WTC11 (cell line): ENCODE measurements around the gene DGKZ. TPM values are rescaled to one million over a fixed set of nuclear protein-coding genes. Genes with fewer than 3 reads are reported as not detected.

Source experiments
- ATAC-seq: fragments of 200-7000 bp; cut with Tn5 transposase; 2 replicates; pipeline ENCODE4 v1.10.0; 2021; ENCODE audit warnings: mild to moderate bottlenecking, moderate library complexity
- CTCF ChIA-PET: fragments of 300-600 bp; sonication (Branson Sonifier 250); formaldehyde crosslinking; loops from one replicate; lab custom pipeline; 2021; ENCODE audit warnings: antibody characterized with exemption; lab: Charles Lee
- POLR2A ChIA-PET: fragments of 350-600 bp; sonication (Branson Sonifier 250); formaldehyde crosslinking; loops from one replicate; lab custom pipeline; 2021; ENCODE audit warnings: antibody characterized with exemption; lab: Charles Lee
- DNase-seq: peaks from one replicate; pipeline ENCODE4 v3.0.0; 2021; ENCODE audit warnings: low spot score
- H3K27ac Mint-ChIP-seq: 2 replicates; pipeline ENCODE4 v1.8.0; 2021; ENCODE audit warnings: mixed read lengths
- H3K27me3 Mint-ChIP-seq: 2 replicates; pipeline ENCODE4 v1.8.0; 2021; ENCODE audit warnings: low read depth, mild to moderate bottlenecking, moderate library complexity, mixed read lengths
- H3K36me3 Mint-ChIP-seq: 2 replicates; pipeline ENCODE4 v1.8.0; 2021; ENCODE audit warnings: mixed read lengths
- H3K4me1 Mint-ChIP-seq: 2 replicates; pipeline ENCODE4 v1.8.0; 2022; ENCODE audit warnings: mixed read lengths
- H3K4me3 Mint-ChIP-seq: 2 replicates; pipeline ENCODE4 v1.8.0; 2021; ENCODE audit warnings: mild to moderate bottlenecking, moderate library complexity, mixed read lengths
- H3K9me3 Mint-ChIP-seq: 2 replicates; pipeline ENCODE4 v1.8.0; 2021; ENCODE audit warnings: mixed read lengths
- ARID4B ChIP-seq: sonication (generic); formaldehyde crosslinking; IDR thresholded peaks from 2 replicates; pipeline ENCODE4 v1.8.0; 2023; ENCODE audit warnings: missing genetic modification reagents, mild to moderate bottlenecking, borderline replicate concordance
- ATF6 ChIP-seq: sonication (generic); formaldehyde crosslinking; IDR thresholded peaks from 2 replicates; pipeline ENCODE4 v1.8.1; 2023; ENCODE audit warnings: mild to moderate bottlenecking, missing genetic modification reagents
- E2F4 ChIP-seq: sonication (generic); formaldehyde crosslinking; IDR thresholded peaks from 2 replicates; pipeline ENCODE4 v1.8.1; 2022; ENCODE audit warnings: low read depth, mild to moderate bottlenecking, moderate library complexity, missing genetic modification reagents, borderline replicate concordance
- FOXJ3 ChIP-seq: sonication (generic); formaldehyde crosslinking; IDR thresholded peaks from 2 replicates; pipeline ENCODE4 v1.9.0; 2021; ENCODE audit warnings: missing genetic modification reagents, mild to moderate bottlenecking, borderline replicate concordance
- FOXP1 ChIP-seq: sonication (generic); formaldehyde crosslinking; IDR thresholded peaks from 2 replicates; pipeline ENCODE4 v1.8.0; 2022; ENCODE audit warnings: missing genetic modification reagents, mild to moderate bottlenecking, moderate library complexity, borderline replicate concordance
- FOXP4 ChIP-seq: sonication (generic); formaldehyde crosslinking; IDR thresholded peaks from 2 replicates; pipeline ENCODE4 v1.8.0; 2022; ENCODE audit warnings: mild to moderate bottlenecking, missing genetic modification reagents
- HMGXB4 ChIP-seq: sonication (generic); formaldehyde crosslinking; IDR thresholded peaks from 2 replicates; pipeline ENCODE4 v1.8.1; 2023; ENCODE audit warnings: mild to moderate bottlenecking, moderate library complexity, missing genetic modification reagents
- JAZF1 ChIP-seq: fragments of 250-450 bp; sonication (Bioruptor Pico); IDR thresholded peaks from 2 replicates; pipeline ENCODE4 v1.9.0; 2021; ENCODE audit warnings: moderate library complexity, mild to moderate bottlenecking, inconsistent platforms
- MLX ChIP-seq: sonication (generic); formaldehyde crosslinking; IDR thresholded peaks from 2 replicates; pipeline ENCODE4 v1.8.1; 2023; ENCODE audit warnings: mild to moderate bottlenecking, missing genetic modification reagents, moderate library complexity
- MXD4 ChIP-seq: fragments of 250-450 bp; sonication (Bioruptor Pico); IDR thresholded peaks from 2 replicates; pipeline ENCODE4 v1.8.0; 2021; ENCODE audit warnings: mild to moderate bottlenecking, moderate library complexity, borderline replicate concordance
- MYBL2 ChIP-seq: sonication (generic); formaldehyde crosslinking; IDR thresholded peaks from 2 replicates; pipeline ENCODE4 v1.8.1; 2023; ENCODE audit warnings: mild to moderate bottlenecking, moderate library complexity, missing genetic modification reagents
- NR2C2 ChIP-seq: sonication (generic); formaldehyde crosslinking; IDR thresholded peaks from 2 replicates; pipeline ENCODE4 v1.8.0; 2022; ENCODE audit warnings: mild to moderate bottlenecking, missing genetic modification reagents
- NR3C1 ChIP-seq: sonication (generic); formaldehyde crosslinking; conservative IDR thresholded peaks from 2 replicates; pipeline ENCODE4 v1.8.1; 2023; ENCODE audit warnings: low read depth, mild to moderate bottlenecking, missing genetic modification reagents
- SMAD3 ChIP-seq: sonication (generic); formaldehyde crosslinking; IDR thresholded peaks from 2 replicates; pipeline ENCODE4 v1.8.0; 2022; ENCODE audit warnings: missing genetic modification reagents, mild to moderate bottlenecking, borderline replicate concordance
- SMAD4 ChIP-seq: sonication (generic); formaldehyde crosslinking; IDR thresholded peaks from 2 replicates; pipeline ENCODE4 v1.8.0; 2022; ENCODE audit warnings: mild to moderate bottlenecking, missing genetic modification reagents
- ZBTB21 ChIP-seq: sonication (generic); formaldehyde crosslinking; IDR thresholded peaks from 2 replicates; pipeline ENCODE4 v1.8.1; 2023; ENCODE audit warnings: mild to moderate bottlenecking, missing genetic modification reagents, borderline replicate concordance
- ZNF219 ChIP-seq: sonication (generic); formaldehyde crosslinking; IDR thresholded peaks from 2 replicates; pipeline ENCODE4 v1.8.0; 2023; ENCODE audit warnings: missing genetic modification reagents, mild to moderate bottlenecking, borderline replicate concordance
- ZNF232 ChIP-seq: sonication (generic); formaldehyde crosslinking; IDR thresholded peaks from 2 replicates; pipeline ENCODE4 v1.8.0; 2022; ENCODE audit warnings: mild to moderate bottlenecking, missing genetic modification reagents
- ZNF263 ChIP-seq: sonication (generic); formaldehyde crosslinking; IDR thresholded peaks from 2 replicates; pipeline ENCODE4 v1.8.1; 2022; ENCODE audit warnings: low read depth, mild to moderate bottlenecking, moderate library complexity, missing genetic modification reagents
- total RNA-seq: library from RNA; stranded (reverse); gene quantifications from 3 replicates; pipeline ENCODE4 v1.2.3, GENCODE V29; 2021
- TF ChIP-seq, protein P1 (sequence below): sonication (generic); formaldehyde crosslinking; IDR thresholded peaks from 2 replicates; pipeline ENCODE4 v1.8.1; 2022; ENCODE audit warnings: mild to moderate bottlenecking, missing genetic modification reagents, moderate library complexity, borderline replicate concordance

Gene DGKZ
- total RNA-seq, 1 experiment from 2014 or later, result 139 TPM

GRCh38 chr11:46381048-46381818 is 34.0 kb downstream of the DGKZ start, which contains the start of gene MDK (continued):
- TF ChIP-seq MXD4, result no peak
- TF ChIP-seq E2F4 (CRISPR knock-in tag), result 0 out of 2 replicates have a peak, but pooled peaks have one; percentile 4
- peak; percentile 61 for TF ChIP-seq FOXP1 (CRISPR knock-in tag)
- no peak for TF ChIP-seq FOXP4 (CRISPR knock-in tag)
- TF ChIP-seq MLX (CRISPR knock-in tag), result no peak
- TF ChIP-seq HMGXB4 (CRISPR knock-in tag), result peak; percentile 51; the same call in 1 of the 2 replicates
- TF ChIP-seq SMAD3, result no peak
- 0 out of 2 replicates have a peak, but pooled peaks have one; percentile 68 for TF ChIP-seq NR3C1 (CRISPR knock-in tag)
- no peak for TF ChIP-seq ZBTB21 (CRISPR knock-in tag)
- TF ChIP-seq FOXJ3, result no peak
- TF ChIP-seq, protein P1, sequence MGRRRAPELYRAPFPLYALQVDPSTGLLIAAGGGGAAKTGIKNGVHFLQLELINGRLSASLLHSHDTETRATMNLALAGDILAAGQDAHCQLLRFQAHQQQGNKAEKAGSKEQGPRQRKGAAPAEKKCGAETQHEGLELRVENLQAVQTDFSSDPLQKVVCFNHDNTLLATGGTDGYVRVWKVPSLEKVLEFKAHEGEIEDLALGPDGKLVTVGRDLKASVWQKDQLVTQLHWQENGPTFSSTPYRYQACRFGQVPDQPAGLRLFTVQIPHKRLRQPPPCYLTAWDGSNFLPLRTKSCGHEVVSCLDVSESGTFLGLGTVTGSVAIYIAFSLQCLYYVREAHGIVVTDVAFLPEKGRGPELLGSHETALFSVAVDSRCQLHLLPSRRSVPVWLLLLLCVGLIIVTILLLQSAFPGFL (CRISPR knock-in tag), result no peak
- TF ChIP-seq MYBL2 (CRISPR knock-in tag), result no peak
- no peak; the same call in 1 of the 2 replicates for TF ChIP-seq ZNF263 (CRISPR knock-in tag)
- TF ChIP-seq ZNF232, result no peak
- no peak for TF ChIP-seq SMAD4

DNA sequence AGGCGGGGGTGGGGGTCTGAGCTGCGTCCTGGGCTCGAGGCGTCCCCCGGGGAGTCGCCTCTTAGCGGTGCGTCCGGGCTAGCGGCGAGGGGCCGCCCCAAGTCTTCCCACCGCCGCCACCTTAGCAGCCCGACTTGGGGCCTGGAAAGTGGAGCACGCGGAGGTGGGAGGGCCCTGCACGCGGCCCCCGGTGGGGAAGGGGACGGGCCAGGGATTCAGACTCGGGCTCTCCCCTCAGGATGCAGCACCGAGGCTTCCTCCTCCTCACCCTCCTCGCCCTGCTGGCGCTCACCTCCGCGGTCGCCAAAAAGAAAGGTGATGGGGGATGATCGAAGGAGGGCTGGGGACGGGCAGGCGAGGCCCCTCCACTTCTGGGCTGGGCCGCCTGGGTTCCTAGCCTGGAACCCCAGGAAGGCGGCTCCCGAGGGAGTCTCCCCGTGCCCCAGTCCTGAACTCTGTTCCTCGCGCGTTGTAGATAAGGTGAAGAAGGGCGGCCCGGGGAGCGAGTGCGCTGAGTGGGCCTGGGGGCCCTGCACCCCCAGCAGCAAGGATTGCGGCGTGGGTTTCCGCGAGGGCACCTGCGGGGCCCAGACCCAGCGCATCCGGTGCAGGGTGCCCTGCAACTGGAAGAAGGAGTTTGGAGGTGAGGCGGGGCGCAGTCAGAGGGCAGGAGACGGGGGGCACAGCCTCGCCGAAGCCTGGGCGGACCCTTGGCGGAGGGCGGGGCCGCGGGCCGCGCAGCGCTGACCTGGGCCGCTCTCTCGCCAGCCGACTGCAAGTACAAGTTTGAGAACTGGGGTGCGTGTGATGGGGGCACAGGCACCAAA is 34.8 kb downstream of the DGKZ start:
- ChIA-PET POLR2A (interaction anchor here (1.4 kb wide), 1 partner anchor 30 kb away, joined by 3 read pairs; no protein-coding TSS in a partner anchor), CTCF (interaction anchor here (0.8 to 1.9 kb wide), 19 partner anchors 10 to 212 kb away, joined by 3 to 65 read pairs (median 6); partner anchors contain the start of genes AMBRA1 and CHRM4)
- Mint-ChIP-seq H3K36me3 (peaks cover 10% of the 10 kb centered on the region), H3K27me3 (peaks cover 13% of the 10 kb centered on the region), H3K9me3 (no peaks in the 10 kb centered on the region), H3K4me1 (peaks cover 21% of the 10 kb centered on the region), H3K27ac (0 out of 2 replicates have a peak overlapping the region, but pooled peaks have one; percentile 45), H3K4me3 (peak overlapping the region; percentile 84)
- DNase-seq, result peak; percentile 46
- peak; percentile 3 for ATAC-seq
- TF ChIP-seq JAZF1 (CRISPR knock-in tag) (no peak), NR2C2 (CRISPR knock-in tag) (no peak), ATF6 (CRISPR knock-in tag) (no peak), ZNF219 (0 out of 2 replicates have a peak, but pooled peaks have one; percentile 59), ARID4B (CRISPR knock-in tag) (peak; percentile 79)
